HG03175 (cell line): ENCODE measurements around the gene SMIM12.

Source experiments
- ATAC-seq: cut with Tn5 transposase; IDR thresholded peaks from one replicate; pipeline ENCODE4 v1.9.1; 2021; ENCODE audit warnings: mild to moderate bottlenecking, moderate library complexity; ENCODE audit not compliant: unreplicated experiment

SMIM12 gene

GRCh38 chr1:34859446-34860200, at the start of gene SMIM12:
Gene SMIM12 (minus strand): TSS chr1:34859749. CDS start chr1:34855977, 3,772 bp downstream.
- peak; percentile 94 for ATAC-seq

- no peak for ATAC-seq
These were observed 48.8 kb upstream of the SMIM12 start for GRCh38 chr1:34908369-34908768.

GRCh38 chr1:34907487-34908090, 48.0 kb upstream of the SMIM12 start:
- no peak for ATAC-seq

- ATAC-seq: no peak
These were observed 47.2 kb upstream of the SMIM12 start for GRCh38 chr1:34906756-34907155.

- no peak for ATAC-seq
These were observed 46.7 kb upstream of the SMIM12 start for GRCh38 chr1:34906222-34906621.

- no peak for ATAC-seq
These were observed 45.5 kb upstream of the SMIM12 start for GRCh38 chr1:34905098-34905459.

GRCh38 chr1:34904236-34905097, 44.9 kb upstream of the SMIM12 start:
- ATAC-seq: no peak

GRCh38 chr1:34901919-34902318, 42.4 kb upstream of the SMIM12 start:
- no peak for ATAC-seq

GRCh38 chr1:34900775-34901502, 41.4 kb upstream of the SMIM12 start:
- ATAC-seq: no peak

- ATAC-seq: no peak
These were observed 40.4 kb upstream of the SMIM12 start for GRCh38 chr1:34899906-34900305.

GRCh38 chr1:34899471-34899870, 39.9 kb upstream of the SMIM12 start:
- ATAC-seq: no peak

- no peak for ATAC-seq
These were observed 38.8 kb upstream of the SMIM12 start for GRCh38 chr1:34898330-34898761.

GRCh38 chr1:34896612-34897011, 37.1 kb upstream of the SMIM12 start:
- no peak for ATAC-seq

GRCh38 chr1:34889705-34890104, 30.2 kb upstream of the SMIM12 start:
- ATAC-seq: no peak

- no peak for ATAC-seq
These were observed 28.0 kb upstream of the SMIM12 start for GRCh38 chr1:34887593-34887992.

- no peak for ATAC-seq
These were observed 26.1 kb upstream of the SMIM12 start for GRCh38 chr1:34885405-34886247.

GRCh38 chr1:34884961-34885360, 25.4 kb upstream of the SMIM12 start:
- no peak for ATAC-seq

- ATAC-seq: no peak
These were observed 25.0 kb upstream of the SMIM12 start for GRCh38 chr1:34884536-34884935.

- ATAC-seq: no peak
These were observed 19.7 kb upstream of the SMIM12 start for GRCh38 chr1:34879230-34879629.

GRCh38 chr1:34876406-34876805, 16.9 kb upstream of the SMIM12 start:
- no peak for ATAC-seq
